ENCODE results near the gene POU4F1. TPM values are rescaled to one million over a fixed set of nuclear protein-coding genes. Genes with fewer than 3 reads are reported as not detected.

POU4F1 gene
- total RNA-seq, 1 donor from 2014 or later, result 0.23 TPM

GRCh38 chr13:78562237-78562889, 41.0 kb downstream of the POU4F1 start:
- H3K4me1 Mint-ChIP-seq (ENCODE audit: low read depth), result no peaks in the 10 kb centered on the region
- H3K36me3 Mint-ChIP-seq (ENCODE audit: low read depth), result no peaks in the 10 kb centered on the region
- no peak overlapping the region for H3K27ac Mint-ChIP-seq
- no peak for DNase-seq (ENCODE audit: low spot score)
- intact Hi-C loops (cut with micrococcal nuclease), result no loop called here
- no peaks in the 10 kb centered on the region for H3K9me3 Mint-ChIP-seq
- no peak overlapping the region for H3K4me3 Mint-ChIP-seq
- no peaks in the 10 kb centered on the region for H3K27me3 Mint-ChIP-seq (ENCODE audit: insufficient read depth)

Other genes with a start within 250 kb of the POU4F1 start
- gene OBI1, start 55.6 kb upstream of the POU4F1 start, total RNA-seq, result 20.0 and 21.1 TPM in 2 replicates